ENCODE results near the gene KCND1. TPM values are rescaled to one million over a fixed set of nuclear protein-coding genes. Genes with fewer than 3 reads are reported as not detected.

Gene KCND1
- total RNA-seq, 1 donor from 2014 or later = 1.2 TPM

DNA sequence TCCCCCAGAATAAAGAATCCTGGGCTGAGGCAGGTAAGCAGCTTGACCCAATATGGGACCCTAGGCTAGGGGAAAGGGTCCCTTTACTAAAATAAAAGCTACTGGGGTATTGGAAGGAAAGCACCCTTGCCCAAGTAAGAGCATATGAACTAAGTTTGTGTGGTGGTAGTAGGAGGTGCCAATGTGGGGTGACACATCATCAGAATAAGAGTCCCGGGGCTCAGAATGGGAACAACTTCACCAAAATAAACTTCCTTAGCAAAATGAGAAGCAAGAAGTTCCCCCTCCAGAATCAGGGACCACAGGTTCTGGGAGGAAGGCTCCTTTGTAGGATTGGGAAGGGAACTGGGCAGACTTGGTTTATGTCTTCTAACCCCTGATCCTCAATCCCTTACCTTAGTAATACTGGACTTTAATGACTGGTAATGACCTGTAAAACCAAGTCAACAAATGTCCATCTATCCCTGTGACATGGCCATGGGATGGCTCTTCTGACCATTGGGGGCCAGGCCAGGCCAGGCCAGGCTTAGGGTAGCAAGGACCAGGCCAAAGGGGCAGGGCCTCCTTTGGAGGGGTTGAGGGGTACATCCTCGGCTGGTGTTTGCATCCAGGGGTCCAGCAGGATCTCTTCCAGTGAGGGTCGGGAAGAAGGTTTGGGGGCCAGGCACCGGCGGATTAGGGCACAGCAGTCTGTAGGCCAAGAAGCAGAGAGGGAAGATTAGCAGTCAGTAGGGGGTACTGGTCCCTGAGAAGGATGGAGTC is 57.9 kb downstream of the KCND1 start:
- no peak for DNase-seq (ENCODE audit: low spot score)

DNA sequence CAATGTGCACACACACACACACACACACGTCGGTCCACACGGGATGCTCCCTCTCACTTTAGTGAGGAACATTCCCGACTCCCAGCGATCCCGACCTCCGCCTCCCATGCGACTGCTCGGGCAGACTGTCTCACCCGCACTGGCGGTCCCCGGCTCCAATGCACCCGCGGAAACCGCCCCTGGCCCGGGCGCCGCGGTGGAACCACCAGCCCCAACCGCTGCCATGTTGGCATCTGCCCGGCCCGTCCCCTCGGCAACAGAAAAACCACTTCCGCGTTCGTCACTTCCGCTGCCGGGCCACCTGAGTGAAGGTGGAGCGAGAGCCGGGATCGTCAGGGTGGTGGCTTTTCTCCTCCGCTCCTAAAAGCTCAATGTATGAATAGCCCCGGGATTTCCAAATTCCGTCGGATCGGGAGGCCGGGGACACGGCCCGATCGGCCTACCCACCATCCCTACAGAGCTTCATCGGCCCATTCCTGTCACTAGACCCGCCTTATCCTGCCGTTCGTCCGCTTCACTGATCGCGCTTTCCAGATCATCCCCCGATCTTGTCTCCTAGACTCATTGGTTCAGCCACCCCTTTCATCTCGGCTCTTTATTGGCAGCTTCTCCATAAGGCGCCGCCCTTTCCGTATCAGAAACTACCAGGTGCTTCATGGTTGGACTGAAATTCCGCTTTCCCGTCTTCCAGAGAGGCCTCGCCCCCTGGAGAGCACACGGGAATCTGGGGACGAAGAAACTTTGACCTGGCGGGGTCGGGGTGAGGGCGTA is 60.0 kb downstream of the KCND1 start, which contains the start of gene SLC35A2:
Gene SLC35A2 (minus strand): TSS at position 235 of the 771 bp plus-strand sequence. CDS start 10 bp downstream, at position 225.
- peak; percentile 80 for DNase-seq (ENCODE audit: low spot score)

Other genes with a start within 250 kb of the KCND1 start
- not detected for gene GLOD5, start 210.1 kb downstream of the KCND1 start, total RNA-seq (ENCODE audit: insufficient read depth, low replicate concordance)
- not detected for gene GATA1, start 185.3 kb downstream of the KCND1 start, total RNA-seq (ENCODE audit: insufficient read depth, low replicate concordance)
- 53.7 TPM for gene HDAC6, start 169.8 kb downstream of the KCND1 start, total RNA-seq (ENCODE audit: insufficient read depth, low replicate concordance)
- 5.3 TPM for gene ERAS, start 145.3 kb downstream of the KCND1 start, total RNA-seq (ENCODE audit: insufficient read depth, low replicate concordance)
- not detected for gene PCSK1N, start 136.2 kb downstream of the KCND1 start, total RNA-seq (ENCODE audit: insufficient read depth, low replicate concordance)
- 25.3 TPM for gene TIMM17B, start 74.1 kb downstream of the KCND1 start, total RNA-seq (ENCODE audit: insufficient read depth, low replicate concordance)
- gene PQBP1, start 73.9 kb downstream of the KCND1 start, total RNA-seq (ENCODE audit: insufficient read depth, low replicate concordance) = 20.2 TPM
- 13.7 TPM for gene SLC35A2, start 60.2 kb downstream of the KCND1 start, total RNA-seq (ENCODE audit: insufficient read depth, low replicate concordance)
- gene PIM2, start 52.8 kb downstream of the KCND1 start, total RNA-seq (ENCODE audit: insufficient read depth, low replicate concordance) = 7.9 TPM
- 44.5 TPM for gene OTUD5, start 14.2 kb downstream of the KCND1 start, total RNA-seq (ENCODE audit: insufficient read depth, low replicate concordance)
- gene GRIPAP1, start 30.4 kb upstream of the KCND1 start, total RNA-seq (ENCODE audit: insufficient read depth, low replicate concordance) = 20.2 TPM
- 22.1 TPM for gene TFE3, start 71.5 kb upstream of the KCND1 start, total RNA-seq (ENCODE audit: insufficient read depth, low replicate concordance)
- 1.7 TPM for gene CCDC120, start 87.2 kb upstream of the KCND1 start, total RNA-seq (ENCODE audit: insufficient read depth, low replicate concordance)
- gene PRAF2, start 102.2 kb upstream of the KCND1 start, total RNA-seq (ENCODE audit: insufficient read depth, low replicate concordance) = 9.4 TPM
- gene WDR45, start 108.0 kb upstream of the KCND1 start, total RNA-seq (ENCODE audit: insufficient read depth, low replicate concordance) = 13.5 TPM
- gene GPKOW, start 151.9 kb upstream of the KCND1 start, total RNA-seq (ENCODE audit: insufficient read depth, low replicate concordance) = 11.8 TPM
- 0.24 TPM for gene MAGIX, start 190.9 kb upstream of the KCND1 start, total RNA-seq (ENCODE audit: insufficient read depth, low replicate concordance)
- gene PLP2, start 200.1 kb upstream of the KCND1 start, total RNA-seq (ENCODE audit: insufficient read depth, low replicate concordance) = 28.9 TPM
- 20.2 TPM for gene PRICKLE3, start 214.5 kb upstream of the KCND1 start, total RNA-seq (ENCODE audit: insufficient read depth, low replicate concordance)
- gene SYP, start 228.3 kb upstream of the KCND1 start, total RNA-seq (ENCODE audit: insufficient read depth, low replicate concordance) = 0.24 TPM